HCT116 (cell line): ENCODE data around the gene ABTB1. TPM values are rescaled to one million over a fixed set of nuclear protein-coding genes. Genes with fewer than 3 reads are reported as not detected.

Experiments
- ATAC-seq: fragments of 200-7000 bp; cut with Tn5 transposase; 2 replicates; pipeline ENCODE4 v1.9.1; 2020; ENCODE audit warnings: mild to moderate bottlenecking, moderate library complexity
- BruUV-seq: library from RNA; stranded (reverse); fragments of 400-500 nt; replicated peaks from 2 replicates; lab custom pipeline; 2021; lab: Mats Ljungman, UMichigan
- CTCF ChIA-PET: fragments of 300-600 bp; sonication (Branson Sonifier 250); formaldehyde crosslinking; loops from one replicate; lab custom pipeline; 2021; ENCODE audit warnings: antibody characterized with exemption; lab: Charles Lee
- POLR2A ChIA-PET: fragments of 300-600, 350-600 bp; sonication (Branson Sonifier 250); formaldehyde crosslinking; loops from one replicate; lab custom pipeline; 2021; ENCODE audit warnings: antibody characterized with exemption; lab: Charles Lee
- RAD21 ChIA-PET, 2 experiments: fragments of 300-600 bp; sonication (Branson Sonifier 250); formaldehyde crosslinking; loops; one replicate each; lab custom pipeline; 2023; ENCODE audit warnings: low total read pairs in 2 of 2; ENCODE audit not compliant: uncharacterized antibody in 2 of 2, unreplicated experiment in 2 of 2, low non-redundant PET in 1 of 2; lab: Charles Lee
- DNase-seq: peaks from one replicate; pipeline ENCODE4 v3.0.0-alpha.2; 2010; ENCODE audit warnings: low read depth, low spot score
- H2AFZ ChIP-seq: fragments of 200-600 bp; shearing (Covaris generic), sonication (generic); 2 replicates; pipeline ENCODE4 v1.6.1; 2017; ENCODE audit warnings: low read depth, mixed run types, mixed read lengths, antibody characterized with exemption, low read length; ENCODE audit not compliant: poor library complexity, severe bottlenecking
- H3K27ac ChIP-seq: 2 replicates; pipeline ENCODE4 v1.5.1; 2012; ENCODE audit warnings: low read depth, low read length
- H3K27me3 ChIP-seq: fragments of 200-600 bp; sonication (generic); 2 replicates; pipeline ENCODE4 v1.6.1; 2016; ENCODE audit warnings: mixed run types, low read length, mixed read lengths; ENCODE audit not compliant: insufficient read depth
- H3K36me3 ChIP-seq, 2 experiments: fragments of 200-500 bp in 1 of 2; fragments of 200-600 bp in 1 of 2; sonication (Bioruptor generic) in 1 of 2; sonication (generic) in 1 of 2; 2 replicates each; pipeline versions ENCODE4 v1.5.1 to v1.6.1; 2014 to 2016; ENCODE audit warnings: low read length in 2 of 2, inconsistent platforms in 1 of 2, mixed read lengths in 1 of 2, mixed run types in 1 of 2; ENCODE audit not compliant: insufficient read depth in 2 of 2, control insufficient read depth in 1 of 2
- H3K4me1 ChIP-seq, 2 experiments: fragments of 200-600 bp in 1 of 2; sonication (generic) in 1 of 2; 2 replicates each; pipeline versions ENCODE4 v1.5.1 to v1.6.1; 2012 to 2017; ENCODE audit warnings: low read length in 2 of 2, inconsistent platforms in 1 of 2, mild to moderate bottlenecking in 1 of 2, mixed read lengths in 1 of 2, mixed run types in 1 of 2, moderate library complexity in 1 of 2; ENCODE audit not compliant: insufficient read depth in 2 of 2, control insufficient read depth in 1 of 2
- H3K4me2 ChIP-seq: fragments of 200-600 bp; sonication (generic); 2 replicates; pipeline ENCODE4 v1.6.1; 2017; ENCODE audit warnings: mixed run types, low read length, mixed read lengths
- H3K4me3 ChIP-seq, 2 experiments: fragments of 200-600 bp in 1 of 2; sonication (generic) in 1 of 2; replicated peaks in 1 of 2; 2 replicates each; pipeline ENCODE4 v1.5.1; 2011 to 2016; ENCODE audit warnings: low read length in 2 of 2, control low read depth in 1 of 2, low read depth in 1 of 2, mild to moderate bottlenecking in 1 of 2, mixed read lengths in 1 of 2, mixed run types in 1 of 2
- H3K79me2 ChIP-seq: fragments of 200-600 bp; sonication (generic); 2 replicates; pipeline ENCODE4 v1.6.1; 2017; ENCODE audit warnings: mild to moderate bottlenecking, mixed run types, low read length, moderate library complexity, mixed read lengths; ENCODE audit not compliant: insufficient read depth
- H3K9ac ChIP-seq: fragments of 200-600 bp; sonication (generic); 2 replicates; pipeline ENCODE4 v1.6.1; 2016; ENCODE audit warnings: low read length, mixed read lengths
- H3K9me2 ChIP-seq: fragments of 200-600 bp; sonication (generic), shearing (Covaris generic); 2 replicates; pipeline ENCODE4 v1.6.1; 2017; ENCODE audit warnings: mixed run types, mild to moderate bottlenecking, moderate library complexity; ENCODE audit not compliant: insufficient read depth
- H3K9me3 ChIP-seq, 2 experiments: fragments of 200-500 bp in 1 of 2; fragments of 200-600 bp in 1 of 2; sonication (Bioruptor generic) in 1 of 2; sonication (generic) in 1 of 2; 2 replicates each; pipeline ENCODE4 v1.6.1; 2014 to 2017; ENCODE audit warnings: low read length in 2 of 2, mixed read lengths in 2 of 2, inconsistent platforms in 1 of 2, low read depth in 1 of 2, mild to moderate bottlenecking in 1 of 2, mixed run types in 1 of 2, moderate library complexity in 1 of 2; ENCODE audit not compliant: control insufficient read depth in 1 of 2, insufficient read depth in 1 of 2
- H4K20me1 ChIP-seq: fragments of 200-600 bp; sonication (generic), shearing (Covaris generic); 2 replicates; pipeline ENCODE4 v1.6.1; 2017; ENCODE audit warnings: mixed run types, mild to moderate bottlenecking, moderate library complexity; ENCODE audit not compliant: insufficient read depth
- ATF3 ChIP-seq: IDR thresholded peaks from 2 replicates; pipeline ENCODE4 v1.6.1; 2012
- CBX3 ChIP-seq: IDR thresholded peaks from 2 replicates; pipeline ENCODE4 v1.6.1; 2012; ENCODE audit warnings: low read depth
- CEBPB ChIP-seq: IDR thresholded peaks from 2 replicates; pipeline ENCODE4 v1.6.1; 2012; ENCODE audit warnings: low read depth
- CTCF ChIP-seq, 3 experiments: fragments of 200-600 bp in 1 of 3; sonication (generic) in 1 of 3; IDR thresholded peaks in 2 of 3; conservative IDR thresholded peaks in 1 of 3; 2 replicates each; pipeline ENCODE4 v1.5.1; 2012 to 2017; ENCODE audit warnings: low read depth in 2 of 3, low read length in 2 of 3, antibody characterized with exemption in 1 of 3, borderline replicate concordance in 1 of 3, control low read depth in 1 of 3, mild to moderate bottlenecking in 1 of 3, mixed read lengths in 1 of 3, mixed run types in 1 of 3, moderate library complexity in 1 of 3; ENCODE audit not compliant: insufficient read depth in 1 of 3
- EGR1 ChIP-seq: IDR thresholded peaks from 2 replicates; pipeline ENCODE4 v1.6.1; 2012; ENCODE audit warnings: low read depth
- ELF1 ChIP-seq: IDR thresholded peaks from 2 replicates; pipeline ENCODE4 v1.6.1; 2012; ENCODE audit warnings: low read depth, borderline replicate concordance
- EZH2 ChIP-seq: fragments of 200-600 bp; sonication (generic); IDR thresholded peaks from 2 replicates; pipeline ENCODE4 v1.6.1; 2017; ENCODE audit warnings: antibody characterized with exemption, mixed run types
- EZH2phosphoT487 ChIP-seq: fragments of 200-600 bp; IDR thresholded peaks from 2 replicates; pipeline ENCODE4 v1.6.1; 2018; ENCODE audit warnings: antibody characterized with exemption, borderline replicate concordance
- FOSL1 ChIP-seq: IDR thresholded peaks from 2 replicates; pipeline ENCODE4 v1.6.1; 2012; ENCODE audit warnings: low read depth
- MAX ChIP-seq: IDR thresholded peaks from 2 replicates; pipeline ENCODE4 v1.6.1; 2012
- POLR2A ChIP-seq: IDR thresholded peaks from 2 replicates; pipeline ENCODE4 v1.7.0; 2011; ENCODE audit warnings: borderline replicate concordance; ENCODE audit not compliant: insufficient read depth, insufficient read length; ENCODE audit errors: extremely low read depth
- POLR2AphosphoS5 ChIP-seq: IDR thresholded peaks from 2 replicates; pipeline ENCODE4 v1.6.1; 2011; ENCODE audit warnings: mild to moderate bottlenecking, low read depth, low read length, moderate library complexity
- RAD21 ChIP-seq: IDR thresholded peaks from 2 replicates; pipeline ENCODE4 v1.6.1; 2012; ENCODE audit warnings: low read depth, mild to moderate bottlenecking
- REST ChIP-seq: IDR thresholded peaks from 2 replicates; pipeline ENCODE4 v1.6.1; 2012; ENCODE audit warnings: low read depth
- SIN3A ChIP-seq: IDR thresholded peaks from 2 replicates; pipeline ENCODE4 v1.6.1; 2012; ENCODE audit warnings: low read depth
- SRF ChIP-seq: IDR thresholded peaks from 2 replicates; pipeline ENCODE4 v1.6.1; 2012; ENCODE audit warnings: low read depth
- TCF7L2 ChIP-seq: IDR thresholded peaks from 2 replicates; pipeline ENCODE4 v1.7.0; 2011; ENCODE audit warnings: borderline replicate concordance, inconsistent platforms; ENCODE audit not compliant: insufficient read depth, insufficient read length; ENCODE audit errors: extremely low read depth
- ZBTB33 ChIP-seq: IDR thresholded peaks from 2 replicates; pipeline ENCODE4 v1.6.1; 2011; ENCODE audit warnings: mild to moderate bottlenecking, low read length, moderate library complexity; ENCODE audit not compliant: insufficient replicate concordance; ENCODE audit errors: extremely low read depth
- ZFX ChIP-seq: fragments of 450-650 bp; IDR thresholded peaks from 2 replicates; pipeline ENCODE4 v1.6.1; 2017
- intact Hi-C: fragments of 100-400 bp; cut with micrococcal nuclease; formaldehyde crosslinking; loops from 2 replicates; pipeline ENCODE4 v1.10.0; 2022
- total RNA-seq: library from RNA; stranded (reverse); gene quantifications from one replicate; pipeline ENCODE4 v1.2.1, GENCODE V29; 2021; ENCODE audit not compliant: unreplicated experiment

Gene ABTB1
- total RNA-seq, 1 experiment from 2014 or later = 19.4 TPM

- CTCF ChIA-PET = no interaction called here
- Histone ChIP-seq H3K36me3 (no peaks in the 10 kb centered on the region), H3K9me3 (no peaks in the 10 kb centered on the region), H3K9ac (no peak overlapping the region), H3K79me2 (no peaks in the 10 kb centered on the region), H3K27me3 (no peaks in the 10 kb centered on the region), H4K20me1 (no peaks in the 10 kb centered on the region), H3K27ac (no peak overlapping the region), H3K4me2 (no peak overlapping the region), H2AFZ (no peak overlapping the region), H3K4me3 (no peak overlapping the region), H3K4me1 (no peaks in the 10 kb centered on the region), H3K9me2 (no peaks in the 10 kb centered on the region)
- intact Hi-C loops = no loop called here
- RAD21 ChIA-PET = no interaction called here
- ATAC-seq = no peak
- BruUV-seq = no TSS peak
- POLR2A ChIA-PET = no interaction called here
- DNase-seq = no peak
- TF ChIP-seq SRF (no peak), CEBPB (no peak), CTCF (IDR thresholded peaks at IDR 0.05 in 2 of 3, conservative IDR thresholded peaks at IDR 0.05 in 1 of 3; ENCODE audit: borderline replicate concordance in 1 of 3, insufficient read depth in 1 of 3, low read depth in 2 of 3, low read length in 2 of 3) (no peak), CBX3 (no peak), RAD21 (no peak), SIN3A (no peak), ZFX (no peak), EGR1 (no peak), REST (no peak), ELF1 (no peak), FOSL1 (no peak), POLR2A (no peak), MAX (no peak), TCF7L2 (no peak), ATF3 (no peak), EZH2phosphoT487 (no peak), POLR2AphosphoS5 (no peak), EZH2 (no peak), ZBTB33 (no peak)
Observed at GRCh38 chr3:127720161-127720823, 47.5 kb downstream of the ABTB1 start.
